Astrocyte (in vitro differentiated cells and primary cell): ENCODE data around the gene PCDHB9. TPM values are rescaled to one million over a fixed set of nuclear protein-coding genes. Genes with fewer than 3 reads are reported as not detected.
"Not testable (repeated sequence)": the region's sequence is repeated elsewhere in the genome, so short reads cannot be mapped to it uniquely, and the experiment has no call there.

Source experiments
- DNase-seq: peaks from one replicate; pipeline ENCODE4 v3.0.0-alpha.2; 2010; ENCODE audit warnings: low read depth
- FAIRE-seq: peaks from 2 replicates; lab custom pipeline; 2011; peaks lifted over from hg19 to GRCh38; lab: Jason Lieb, UNC
- H2AFZ ChIP-seq: 2 replicates; pipeline ENCODE4 v1.6.0; 2012; ENCODE audit warnings: low read depth, low read length, inconsistent platforms
- H3K27ac ChIP-seq: 2 replicates; pipeline ENCODE4 v1.5.1; 2011; ENCODE audit warnings: low read depth, low read length, inconsistent platforms
- H3K27me3 ChIP-seq: 2 replicates; pipeline ENCODE4 v1.6.0; 2011; ENCODE audit warnings: low read length, inconsistent platforms; ENCODE audit not compliant: insufficient read depth
- H3K36me3 ChIP-seq: 2 replicates; pipeline ENCODE4 v1.5.1; 2011; ENCODE audit warnings: low read length, inconsistent platforms; ENCODE audit not compliant: insufficient read depth
- H3K4me1 ChIP-seq: 2 replicates; pipeline ENCODE4 v1.5.1; 2011; ENCODE audit warnings: low read length, inconsistent platforms; ENCODE audit not compliant: insufficient read depth
- H3K4me2 ChIP-seq: 2 replicates; pipeline ENCODE4 v1.6.0; 2012; ENCODE audit warnings: low read length, inconsistent platforms
- H3K4me3 ChIP-seq: 2 replicates; pipeline ENCODE4 v1.5.1; 2011; ENCODE audit warnings: low read depth, mild to moderate bottlenecking, low read length, inconsistent platforms; ENCODE audit not compliant: insufficient read depth
- H3K79me2 ChIP-seq: 2 replicates; pipeline ENCODE4 v1.6.0; 2012; ENCODE audit warnings: mild to moderate bottlenecking, low read length, inconsistent platforms; ENCODE audit not compliant: insufficient read depth
- H3K9ac ChIP-seq: 2 replicates; pipeline ENCODE4 v1.6.0; 2012; ENCODE audit warnings: mild to moderate bottlenecking, low read length, inconsistent platforms
- H3K9me3 ChIP-seq: 2 replicates; pipeline ENCODE4 v1.5.1; 2012; ENCODE audit warnings: low read depth, mild to moderate bottlenecking, low read length, inconsistent platforms; ENCODE audit not compliant: insufficient read depth
- H4K20me1 ChIP-seq: 2 replicates; pipeline ENCODE4 v1.6.0; 2012; ENCODE audit warnings: low read length, inconsistent platforms; ENCODE audit not compliant: insufficient read depth
- H3K27ac Mint-ChIP-seq: one replicate; pipeline ENCODE4 v1.8.0; 2021; ENCODE audit warnings: mild to moderate bottlenecking, mixed read lengths; ENCODE audit not compliant: unreplicated experiment
- H3K27me3 Mint-ChIP-seq: one replicate; pipeline ENCODE4 v1.8.0; 2021; ENCODE audit warnings: low read depth, mixed read lengths; ENCODE audit not compliant: unreplicated experiment
- H3K36me3 Mint-ChIP-seq: one replicate; pipeline ENCODE4 v1.8.0; 2021; ENCODE audit warnings: low read depth, mixed read lengths; ENCODE audit not compliant: unreplicated experiment
- H3K4me1 Mint-ChIP-seq: one replicate; pipeline ENCODE4 v1.8.0; 2021; ENCODE audit warnings: low read depth, mixed read lengths; ENCODE audit not compliant: unreplicated experiment
- H3K4me3 Mint-ChIP-seq: one replicate; pipeline ENCODE4 v1.8.0; 2021; ENCODE audit warnings: mild to moderate bottlenecking, moderate library complexity, mixed read lengths; ENCODE audit not compliant: unreplicated experiment
- H3K9me3 Mint-ChIP-seq: one replicate; pipeline ENCODE4 v1.8.0; 2021; ENCODE audit warnings: mild to moderate bottlenecking, mixed read lengths; ENCODE audit not compliant: unreplicated experiment
- EZH2 ChIP-seq: IDR thresholded peaks from 2 replicates; pipeline ENCODE4 v1.6.1; 2012; ENCODE audit warnings: mild to moderate bottlenecking, low read length, inconsistent platforms; ENCODE audit not compliant: insufficient read depth
- total RNA-seq: library from RNA; stranded (reverse); gene quantifications from 2 replicates; pipeline ENCODE4 v1.2.1, GENCODE V29; 2021
- TF ChIP-seq, protein P1 (sequence below): IDR thresholded peaks from 2 replicates; pipeline ENCODE4 v1.5.1; 2011; ENCODE audit warnings: low read depth, mild to moderate bottlenecking, inconsistent platforms, low read length, moderate library complexity; ENCODE audit not compliant: insufficient read depth

PCDHB9 gene
- total RNA-seq, 1 donor from 2014 or later = 3.6 TPM

- not testable (repeated sequence) for H3K9ac ChIP-seq, H3K4me3 ChIP-seq, DNase-seq, FAIRE-seq, H3K4me1 Mint-ChIP-seq, H3K79me2 ChIP-seq, H3K4me2 ChIP-seq, H3K27me3 Mint-ChIP-seq, H3K9me3 ChIP-seq, H2AFZ ChIP-seq, H3K4me3 Mint-ChIP-seq, H3K27ac ChIP-seq, H3K4me1 ChIP-seq, H4K20me1 ChIP-seq, H3K36me3 ChIP-seq, H3K27ac Mint-ChIP-seq, H3K27me3 ChIP-seq
- Mint-ChIP-seq H3K9me3 (peaks cover 14% of the 10 kb centered on the region), H3K36me3 (peaks cover 16% of the 10 kb centered on the region)
Measured at GRCh38 chr5:141184117-141184855, 2.7 kb upstream of the PCDHB9 start.

GRCh38 chr5:141188682-141189081 lies 1.7 kb downstream of the PCDHB9 start:
- not testable (repeated sequence) for H4K20me1 ChIP-seq, H3K4me3 Mint-ChIP-seq, H3K27ac ChIP-seq, DNase-seq, H3K9ac ChIP-seq, H3K4me1 Mint-ChIP-seq, H3K27me3 ChIP-seq, H3K9me3 ChIP-seq, H3K4me3 ChIP-seq, H3K36me3 ChIP-seq, H3K4me1 ChIP-seq, H3K79me2 ChIP-seq, H2AFZ ChIP-seq, H3K27ac Mint-ChIP-seq, FAIRE-seq, H3K27me3 Mint-ChIP-seq, H3K4me2 ChIP-seq
- peaks cover 15% of the 10 kb centered on the region for H3K36me3 Mint-ChIP-seq
- peaks cover 23% of the 10 kb centered on the region for H3K9me3 Mint-ChIP-seq

DNA sequence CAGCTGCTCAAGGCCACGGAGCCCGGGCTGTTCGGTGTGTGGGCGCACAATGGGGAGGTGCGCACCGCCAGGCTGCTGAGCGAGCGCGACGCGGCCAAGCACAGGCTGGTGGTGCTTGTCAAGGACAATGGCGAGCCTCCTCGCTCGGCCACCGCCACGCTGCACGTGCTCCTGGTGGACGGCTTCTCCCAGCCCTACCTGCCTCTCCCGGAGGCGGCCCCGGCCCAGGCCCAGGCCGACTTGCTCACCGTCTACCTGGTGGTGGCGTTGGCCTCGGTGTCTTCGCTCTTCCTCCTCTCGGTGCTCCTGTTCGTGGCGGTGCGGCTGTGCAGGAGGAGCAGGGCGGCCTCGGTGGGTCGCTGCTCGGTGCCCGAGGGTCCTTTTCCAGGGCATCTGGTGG lies 2.2 kb downstream of the PCDHB9 start:
- not testable (repeated sequence) for H3K4me3 ChIP-seq, H3K9me3 ChIP-seq, H3K4me1 ChIP-seq, H4K20me1 ChIP-seq, H3K36me3 ChIP-seq, H3K9ac ChIP-seq, H3K4me2 ChIP-seq, H3K27me3 ChIP-seq, DNase-seq, FAIRE-seq, H3K27ac ChIP-seq, H3K27me3 Mint-ChIP-seq, H3K4me1 Mint-ChIP-seq, H2AFZ ChIP-seq, H3K4me3 Mint-ChIP-seq, H3K79me2 ChIP-seq
- H3K9me3 Mint-ChIP-seq = peaks cover 24% of the 10 kb centered on the region
- peaks cover 15% of the 10 kb centered on the region for H3K36me3 Mint-ChIP-seq
- peak overlapping the region; percentile 53 for H3K27ac Mint-ChIP-seq

DNA sequence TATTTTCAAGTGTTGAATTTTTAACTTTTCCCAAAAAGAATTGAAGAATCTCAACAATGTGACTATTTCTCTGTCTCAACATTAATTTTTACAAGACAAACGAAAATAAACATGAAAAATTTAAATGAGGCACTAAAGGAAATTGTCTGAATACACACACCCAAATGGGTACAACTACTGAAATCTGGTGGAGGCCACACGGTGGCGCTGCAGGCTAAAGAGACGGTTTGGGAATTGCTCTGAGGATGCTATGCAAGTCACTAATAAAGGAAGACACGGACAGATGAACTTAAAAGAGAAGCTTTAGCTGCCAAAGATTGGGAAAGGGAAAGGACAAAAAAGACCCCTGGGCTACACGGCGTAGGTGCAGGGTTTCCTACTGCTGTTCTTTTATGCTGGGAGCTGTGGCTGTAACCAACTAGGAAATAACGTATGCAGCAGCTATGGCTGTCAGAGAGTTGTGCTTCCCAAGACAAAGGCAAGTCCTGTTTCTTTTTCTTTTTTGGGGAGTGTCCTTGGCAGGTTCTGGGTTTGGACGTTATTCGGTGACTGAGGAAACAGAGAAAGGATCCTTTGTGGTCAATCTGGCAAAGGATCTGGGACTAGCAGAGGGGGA lies 5.3 kb downstream of the PCDHB9 start, which contains the start of gene PCDHB10:
Gene PCDHB10, plus strand, starts transcription at position 244 of the 616 bp plus-strand sequence. Its CDS starts 200 bp downstream, at position 444.
- Histone ChIP-seq H2AFZ (no peak within 1 kb of the TSS), H3K79me2 (no peaks in the 10 kb centered on the region), H3K27ac (no peak within 1 kb of the TSS), H4K20me1 (no peaks in the 10 kb centered on the region), H3K4me3 (no peak within 1 kb of the TSS), H3K4me1 (no peaks in the 10 kb centered on the region), H3K9ac (no peak within 1 kb of the TSS), H3K27me3 (no peaks in the 10 kb centered on the region), H3K36me3 (no peaks in the 10 kb centered on the region), H3K9me3 (peaks cover 3% of the 10 kb centered on the region), H3K4me2 (no peak within 1 kb of the TSS)
- FAIRE-seq (no peak), DNase-seq (no peak)
- Mint-ChIP-seq H3K36me3 (peaks cover 12% of the 10 kb centered on the region), H3K27me3 (no peaks in the 10 kb centered on the region), H3K4me3 (peak within 1 kb of the TSS; percentile 79), H3K4me1 (no peaks in the 10 kb centered on the region), H3K9me3 (peaks cover 29% of the 10 kb centered on the region), H3K27ac (no peak within 1 kb of the TSS)
- TF ChIP-seq, protein P1, sequence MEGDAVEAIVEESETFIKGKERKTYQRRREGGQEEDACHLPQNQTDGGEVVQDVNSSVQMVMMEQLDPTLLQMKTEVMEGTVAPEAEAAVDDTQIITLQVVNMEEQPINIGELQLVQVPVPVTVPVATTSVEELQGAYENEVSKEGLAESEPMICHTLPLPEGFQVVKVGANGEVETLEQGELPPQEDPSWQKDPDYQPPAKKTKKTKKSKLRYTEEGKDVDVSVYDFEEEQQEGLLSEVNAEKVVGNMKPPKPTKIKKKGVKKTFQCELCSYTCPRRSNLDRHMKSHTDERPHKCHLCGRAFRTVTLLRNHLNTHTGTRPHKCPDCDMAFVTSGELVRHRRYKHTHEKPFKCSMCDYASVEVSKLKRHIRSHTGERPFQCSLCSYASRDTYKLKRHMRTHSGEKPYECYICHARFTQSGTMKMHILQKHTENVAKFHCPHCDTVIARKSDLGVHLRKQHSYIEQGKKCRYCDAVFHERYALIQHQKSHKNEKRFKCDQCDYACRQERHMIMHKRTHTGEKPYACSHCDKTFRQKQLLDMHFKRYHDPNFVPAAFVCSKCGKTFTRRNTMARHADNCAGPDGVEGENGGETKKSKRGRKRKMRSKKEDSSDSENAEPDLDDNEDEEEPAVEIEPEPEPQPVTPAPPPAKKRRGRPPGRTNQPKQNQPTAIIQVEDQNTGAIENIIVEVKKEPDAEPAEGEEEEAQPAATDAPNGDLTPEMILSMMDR = peak; percentile 19
- no peak for TF ChIP-seq EZH2

- not testable (repeated sequence) for H3K9me3 ChIP-seq, H3K27me3 Mint-ChIP-seq, H3K27me3 ChIP-seq, H3K4me1 ChIP-seq, DNase-seq, FAIRE-seq, H3K4me2 ChIP-seq, H3K4me3 Mint-ChIP-seq, H3K4me3 ChIP-seq, H3K36me3 ChIP-seq, H2AFZ ChIP-seq, H3K79me2 ChIP-seq, H3K27ac ChIP-seq, H3K4me1 Mint-ChIP-seq, H3K27ac Mint-ChIP-seq, H3K36me3 Mint-ChIP-seq, H4K20me1 ChIP-seq, H3K9ac ChIP-seq
- peaks cover 28% of the 10 kb centered on the region for H3K9me3 Mint-ChIP-seq
Measured at GRCh38 chr5:141194332-141194731, 7.4 kb downstream of the PCDHB9 start.
